HepG2 (cell line): ENCODE results near the gene CEP170. TPM values are rescaled to one million over a fixed set of nuclear protein-coding genes. Genes with fewer than 3 reads are reported as not detected.

Source experiments
- ARNTL ChIP-seq: sonication (generic); formaldehyde crosslinking; IDR thresholded peaks from 2 replicates; pipeline ENCODE4 v1.4.0; 2020; ENCODE audit warnings: mild to moderate bottlenecking, missing genetic modification reagents
- KLF13 ChIP-seq: sonication (generic); formaldehyde crosslinking; IDR thresholded peaks from 2 replicates; pipeline ENCODE4 v1.4.0; 2020; ENCODE audit warnings: mild to moderate bottlenecking, missing genetic modification reagents
- MEF2D ChIP-seq: sonication (generic); formaldehyde crosslinking; IDR thresholded peaks from 2 replicates; pipeline ENCODE4 v1.5.1; 2020; ENCODE audit warnings: mild to moderate bottlenecking, missing genetic modification reagents
- MTA3 ChIP-seq: sonication (generic); formaldehyde crosslinking; IDR thresholded peaks from 2 replicates; pipeline ENCODE4 v1.4.0; 2020; ENCODE audit warnings: missing genetic modification reagents
- NFE2L1 ChIP-seq: sonication (generic); formaldehyde crosslinking; IDR thresholded peaks from 2 replicates; pipeline ENCODE4 v1.4.0; 2020; ENCODE audit warnings: missing genetic modification reagents, mild to moderate bottlenecking, borderline replicate concordance
- PAX8 ChIP-seq: sonication (generic); formaldehyde crosslinking; IDR thresholded peaks from 2 replicates; pipeline ENCODE4 v1.8.0; 2022; ENCODE audit warnings: mild to moderate bottlenecking, missing genetic modification reagents, borderline replicate concordance
- RFX5 ChIP-seq: IDR thresholded peaks from 2 replicates; pipeline ENCODE4 v1.6.1; 2011; ENCODE audit warnings: low read depth, low read length, improper control_type of control experiment
- SUZ12 ChIP-seq: fragments of 150-350 bp; IDR thresholded peaks from 2 replicates; pipeline ENCODE4 v1.6.1; 2014; ENCODE audit warnings: low read depth, low read length
- ZBTB1 ChIP-seq: sonication (generic); formaldehyde crosslinking; IDR thresholded peaks from 2 replicates; pipeline ENCODE4 v1.4.0; 2020; ENCODE audit warnings: missing genetic modification reagents, borderline replicate concordance
- ZBTB25 ChIP-seq: IDR thresholded peaks from 2 replicates; pipeline ENCODE4 v1.6.1; 2018; ENCODE audit warnings: missing genetic modification reagents
- ZBTB7A ChIP-seq: sonication (generic); formaldehyde crosslinking; IDR thresholded peaks from 2 replicates; pipeline ENCODE4 v1.8.0; 2022; ENCODE audit warnings: mild to moderate bottlenecking, missing genetic modification reagents
- ZKSCAN1 ChIP-seq: fragments of 150-350 bp; IDR thresholded peaks from 2 replicates; pipeline ENCODE4 v1.6.1; 2014; ENCODE audit warnings: low read length
- ZNF136 ChIP-seq: sonication (generic); formaldehyde crosslinking; IDR thresholded peaks from 2 replicates; pipeline ENCODE4 v1.8.1; 2022; ENCODE audit warnings: low read depth, mild to moderate bottlenecking, moderate library complexity, missing genetic modification reagents
- ZNF232 ChIP-seq: sonication (generic); formaldehyde crosslinking; IDR thresholded peaks from 2 replicates; pipeline ENCODE4 v1.4.0; 2020; ENCODE audit warnings: missing genetic modification reagents, borderline replicate concordance
- ZNF367 ChIP-seq: sonication (generic); formaldehyde crosslinking; IDR thresholded peaks from 2 replicates; pipeline ENCODE4 v1.4.0; 2020; ENCODE audit warnings: missing genetic modification reagents, borderline replicate concordance
- ZNF460 ChIP-seq: sonication (generic); formaldehyde crosslinking; IDR thresholded peaks from 2 replicates; pipeline ENCODE4 v1.5.1; 2020; ENCODE audit warnings: missing genetic modification reagents, mild to moderate bottlenecking, borderline replicate concordance
- ZNF660 ChIP-seq: sonication (generic); formaldehyde crosslinking; IDR thresholded peaks from 2 replicates; pipeline ENCODE4 v1.5.1; 2020; ENCODE audit warnings: mild to moderate bottlenecking, low read depth, missing genetic modification reagents, borderline replicate concordance
- ZNF761 ChIP-seq: sonication (generic); formaldehyde crosslinking; conservative IDR thresholded peaks from 2 replicates; pipeline ENCODE4 v1.4.0; 2020; ENCODE audit warnings: mild to moderate bottlenecking, missing genetic modification reagents
- ZNF772 ChIP-seq: sonication (generic); formaldehyde crosslinking; IDR thresholded peaks from 2 replicates; pipeline ENCODE4 v1.5.0; 2020; ENCODE audit warnings: mild to moderate bottlenecking, missing genetic modification reagents
- ZNF781 ChIP-seq: sonication (generic); formaldehyde crosslinking; IDR thresholded peaks from 2 replicates; pipeline ENCODE4 v1.5.1; 2020; ENCODE audit warnings: borderline replicate concordance, mild to moderate bottlenecking, missing genetic modification reagents; ENCODE audit errors: not compliant biosample characterization
- ZNF879 ChIP-seq: sonication (generic); formaldehyde crosslinking; IDR thresholded peaks from 2 replicates; pipeline ENCODE4 v1.8.1; 2023; ENCODE audit warnings: missing genetic modification reagents
- polyA plus RNA-seq, 8 experiments: library from polyadenylated mRNA; depleted of rRNA in 3 of 8; stranded (reverse) in 7 of 8; unstranded in 1 of 8; fragments of >200 nt; fragmentation: Illumina TruSeq in 4 of 8; extraction: Trizol in 4 of 8; gene quantifications; 2 replicates each; pipeline versions ENCODE4 v1.2.1 to v1.2.3, GENCODE V29; 2011 to 2016; ENCODE audit warnings: low read depth in 4 of 8, missing spikeins in 1 of 8, mixed read lengths in 1 of 8; ENCODE audit not compliant: insufficient read depth in 1 of 8
- total RNA-seq, 5 experiments: library from RNA; depleted of rRNA; stranded (reverse); fragments of >200 nt; fragmentation: Illumina TruSeq; extraction: Trizol; gene quantifications; 2 replicates each; pipeline ENCODE4 v1.2.3, GENCODE V29; 2016; ENCODE audit warnings: low read depth in 1 of 5
- TF ChIP-seq, protein P1 (sequence below): sonication (generic); formaldehyde crosslinking; conservative IDR thresholded peaks from 2 replicates; pipeline ENCODE4 v1.4.0; 2020; ENCODE audit warnings: mild to moderate bottlenecking, missing genetic modification reagents, moderate library complexity
- TF ChIP-seq, protein P2 (sequence below): sonication (generic); formaldehyde crosslinking; IDR thresholded peaks from 2 replicates; pipeline ENCODE4 v1.4.0; 2020; ENCODE audit warnings: missing genetic modification reagents

The CEP170 gene
- total and polyA plus RNA-seq, 2 of the 13 experiments (the other 11 are each of a cell fraction or from before 2014, with no cell fraction given) = 23.0 to 28.6 TPM

- TF ChIP-seq ZNF232 (CRISPR knock-in tag) (no peak), MTA3 (CRISPR knock-in tag) (no peak), KLF13 (0 out of 2 replicates have a peak, but pooled peaks have one; percentile 26), ARNTL (peak; percentile 43; the same call in 1 of the 2 replicates), SUZ12 (peak; percentile 85), ZNF761 (CRISPR knock-in tag) (0 out of 2 replicates have a peak, but pooled peaks have one; percentile 30), ZBTB7A (CRISPR knock-in tag) (peak; percentile 81), PAX8 (CRISPR knock-in tag) (peak; percentile 84; the same call in 1 of the 2 replicates), ZBTB25 (CRISPR knock-in tag) (peak; percentile 64; the same call in 1 of the 2 replicates), ZBTB1 (CRISPR knock-in tag) (no peak), ZNF460 (CRISPR knock-in tag) (no peak), RFX5 (0 out of 2 replicates have a peak, but pooled peaks have one; percentile 20), ZNF660 (CRISPR knock-in tag) (no peak), MEF2D (CRISPR knock-in tag) (no peak), NFE2L1 (CRISPR knock-in tag) (no peak), ZNF136 (CRISPR knock-in tag) (no peak; the same call in 1 of the 2 replicates), ZNF367 (CRISPR knock-in tag) (0 out of 2 replicates have a peak, but pooled peaks have one; percentile 50), ZKSCAN1 (no peak), ZNF879 (CRISPR knock-in tag) (no peak), ZNF781 (CRISPR knock-in tag) (no peak), ZNF772 (CRISPR knock-in tag) (no peak)
- TF ChIP-seq, protein P1, sequence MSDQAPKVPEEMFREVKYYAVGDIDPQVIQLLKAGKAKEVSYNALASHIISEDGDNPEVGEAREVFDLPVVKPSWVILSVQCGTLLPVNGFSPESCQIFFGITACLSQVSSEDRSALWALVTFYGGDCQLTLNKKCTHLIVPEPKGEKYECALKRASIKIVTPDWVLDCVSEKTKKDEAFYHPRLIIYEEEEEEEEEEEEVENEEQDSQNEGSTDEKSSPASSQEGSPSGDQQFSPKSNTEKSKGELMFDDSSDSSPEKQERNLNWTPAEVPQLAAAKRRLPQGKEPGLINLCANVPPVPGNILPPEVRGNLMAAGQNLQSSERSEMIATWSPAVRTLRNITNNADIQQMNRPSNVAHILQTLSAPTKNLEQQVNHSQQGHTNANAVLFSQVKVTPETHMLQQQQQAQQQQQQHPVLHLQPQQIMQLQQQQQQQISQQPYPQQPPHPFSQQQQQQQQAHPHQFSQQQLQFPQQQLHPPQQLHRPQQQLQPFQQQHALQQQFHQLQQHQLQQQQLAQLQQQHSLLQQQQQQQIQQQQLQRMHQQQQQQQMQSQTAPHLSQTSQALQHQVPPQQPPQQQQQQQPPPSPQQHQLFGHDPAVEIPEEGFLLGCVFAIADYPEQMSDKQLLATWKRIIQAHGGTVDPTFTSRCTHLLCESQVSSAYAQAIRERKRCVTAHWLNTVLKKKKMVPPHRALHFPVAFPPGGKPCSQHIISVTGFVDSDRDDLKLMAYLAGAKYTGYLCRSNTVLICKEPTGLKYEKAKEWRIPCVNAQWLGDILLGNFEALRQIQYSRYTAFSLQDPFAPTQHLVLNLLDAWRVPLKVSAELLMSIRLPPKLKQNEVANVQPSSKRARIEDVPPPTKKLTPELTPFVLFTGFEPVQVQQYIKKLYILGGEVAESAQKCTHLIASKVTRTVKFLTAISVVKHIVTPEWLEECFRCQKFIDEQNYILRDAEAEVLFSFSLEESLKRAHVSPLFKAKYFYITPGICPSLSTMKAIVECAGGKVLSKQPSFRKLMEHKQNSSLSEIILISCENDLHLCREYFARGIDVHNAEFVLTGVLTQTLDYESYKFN (CRISPR knock-in tag) = peak; percentile 24; the same call in 1 of the 2 replicates
- TF ChIP-seq, protein P2, sequence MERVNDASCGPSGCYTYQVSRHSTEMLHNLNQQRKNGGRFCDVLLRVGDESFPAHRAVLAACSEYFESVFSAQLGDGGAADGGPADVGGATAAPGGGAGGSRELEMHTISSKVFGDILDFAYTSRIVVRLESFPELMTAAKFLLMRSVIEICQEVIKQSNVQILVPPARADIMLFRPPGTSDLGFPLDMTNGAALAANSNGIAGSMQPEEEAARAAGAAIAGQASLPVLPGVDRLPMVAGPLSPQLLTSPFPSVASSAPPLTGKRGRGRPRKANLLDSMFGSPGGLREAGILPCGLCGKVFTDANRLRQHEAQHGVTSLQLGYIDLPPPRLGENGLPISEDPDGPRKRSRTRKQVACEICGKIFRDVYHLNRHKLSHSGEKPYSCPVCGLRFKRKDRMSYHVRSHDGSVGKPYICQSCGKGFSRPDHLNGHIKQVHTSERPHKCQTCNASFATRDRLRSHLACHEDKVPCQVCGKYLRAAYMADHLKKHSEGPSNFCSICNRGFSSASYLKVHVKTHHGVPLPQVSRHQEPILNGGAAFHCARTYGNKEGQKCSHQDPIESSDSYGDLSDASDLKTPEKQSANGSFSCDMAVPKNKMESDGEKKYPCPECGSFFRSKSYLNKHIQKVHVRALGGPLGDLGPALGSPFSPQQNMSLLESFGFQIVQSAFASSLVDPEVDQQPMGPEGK = 0 out of 2 replicates have a peak, but pooled peaks have one; percentile 30
Observed at GRCh38 chr1:243254927-243255790, at the start of gene CEP170 (continued).
